GM18520 (cell line): ENCODE measurements around the gene PDCD10.

Source experiments
- ATAC-seq: cut with Tn5 transposase; IDR thresholded peaks from one replicate; pipeline ENCODE4 v1.9.1; 2021; ENCODE audit not compliant: unreplicated experiment

Gene PDCD10

GRCh38 chr3:167735233-167736138, 794 bp upstream of the PDCD10 start, which contains the start of gene SERPINI1:
SERPINI1 (plus strand) TSS chr3:167735721; CDS start chr3:167789129, 53,408 bp downstream.
- ATAC-seq: peak; percentile 45

GRCh38 chr3:167733961-167734497, 663 bp downstream of the PDCD10 start:
- no peak for ATAC-seq

GRCh38 chr3:167732313-167733065, 2.2 kb downstream of the PDCD10 start:
- ATAC-seq: no peak

GRCh38 chr3:167731393-167731792, 3.3 kb downstream of the PDCD10 start:
- no peak for ATAC-seq

GRCh38 chr3:167729591-167729990, 5.1 kb downstream of the PDCD10 start:
- no peak for ATAC-seq

- no peak for ATAC-seq
Observed at GRCh38 chr3:167728632-167729323, 5.9 kb downstream of the PDCD10 start.

- ATAC-seq: no peak
Observed at GRCh38 chr3:167728176-167728575, 6.5 kb downstream of the PDCD10 start.

- no peak for ATAC-seq
Observed at GRCh38 chr3:167723872-167724271, 10.8 kb downstream of the PDCD10 start.

- no peak for ATAC-seq
Observed at GRCh38 chr3:167723025-167723512, 11.6 kb downstream of the PDCD10 start.

- no peak for ATAC-seq
Observed at GRCh38 chr3:167718582-167718981, 16.1 kb downstream of the PDCD10 start.

- no peak for ATAC-seq
Observed at GRCh38 chr3:167716920-167717319, 17.8 kb downstream of the PDCD10 start.

- no peak for ATAC-seq
Observed at GRCh38 chr3:167714871-167715270, 19.8 kb downstream of the PDCD10 start.

GRCh38 chr3:167712445-167712844, 22.2 kb downstream of the PDCD10 start:
- ATAC-seq: no peak

- no peak for ATAC-seq
Observed at GRCh38 chr3:167711439-167711838, 23.3 kb downstream of the PDCD10 start.

GRCh38 chr3:167710552-167710951, 24.1 kb downstream of the PDCD10 start:
- ATAC-seq: no peak

- no peak for ATAC-seq
Observed at GRCh38 chr3:167709690-167710089, 25.0 kb downstream of the PDCD10 start.

GRCh38 chr3:167705840-167706239, 28.9 kb downstream of the PDCD10 start:
- no peak for ATAC-seq

- ATAC-seq: no peak
Observed at GRCh38 chr3:167700926-167701325, 33.8 kb downstream of the PDCD10 start.

- no peak for ATAC-seq
Observed at GRCh38 chr3:167700046-167700445, 34.6 kb downstream of the PDCD10 start.

GRCh38 chr3:167694121-167694520, 40.6 kb downstream of the PDCD10 start:
- no peak for ATAC-seq

- peak; percentile 100 for ATAC-seq
Observed at GRCh38 chr3:167691366-167691765, 43.3 kb downstream of the PDCD10 start.
